Measurements from ENCODE around the gene CFAP299.
"Not testable (repeated sequence)": the region's sequence is repeated elsewhere in the genome, so short reads cannot be mapped to it uniquely, and the experiment has no call there.

The CFAP299 gene

GRCh38 chr4:80309294-80310004, 26.1 kb upstream of the CFAP299 start:
- TF ChIP-seq POLR2A (IDR thresholded peaks at IDR 0.05; ENCODE audit: low read depth, low read length): no peak
- DNase-seq (ENCODE audit: insufficient read length, low spot score) (peak; percentile 35), FAIRE-seq (peak; percentile 73)

GRCh38 chr4:80311130-80311529, 24.4 kb upstream of the CFAP299 start:
- no peak for DNase-seq (ENCODE audit: insufficient read length, low spot score)
- no peak for FAIRE-seq
- no peak for TF ChIP-seq POLR2A (IDR thresholded peaks at IDR 0.05; ENCODE audit: low read depth, low read length)

- FAIRE-seq: no peak
- TF ChIP-seq POLR2A (IDR thresholded peaks at IDR 0.05; ENCODE audit: low read depth, low read length): no peak
Measured at GRCh38 chr4:80312124-80312523, 23.4 kb upstream of the CFAP299 start.

GRCh38 chr4:80313627-80314026, 21.9 kb upstream of the CFAP299 start:
- DNase-seq (ENCODE audit: insufficient read length, low spot score) (no peak), FAIRE-seq (no peak)
- no peak for TF ChIP-seq POLR2A (IDR thresholded peaks at IDR 0.05; ENCODE audit: low read depth, low read length)

More at GRCh38 chr4:80312124-80312523, 23.4 kb upstream of the CFAP299 start:
- DNase-seq (ENCODE audit: insufficient read length, low spot score): no peak

- DNase-seq (ENCODE audit: insufficient read length, low spot score); FAIRE-seq: not testable (repeated sequence)
Measured at GRCh38 chr4:80315848-80316247, 19.7 kb upstream of the CFAP299 start.

GRCh38 chr4:80321341-80321740, 14.2 kb upstream of the CFAP299 start:
- no peak for TF ChIP-seq POLR2A (IDR thresholded peaks at IDR 0.05; ENCODE audit: low read depth, low read length)
- DNase-seq (ENCODE audit: insufficient read length, low spot score): no peak
- no peak for FAIRE-seq

GRCh38 chr4:80321776-80322175, 13.8 kb upstream of the CFAP299 start:
- DNase-seq (ENCODE audit: insufficient read length, low spot score) (no peak), FAIRE-seq (no peak)
- TF ChIP-seq POLR2A (IDR thresholded peaks at IDR 0.05; ENCODE audit: low read depth, low read length): no peak

- DNase-seq (ENCODE audit: insufficient read length, low spot score): no peak
- no peak for TF ChIP-seq POLR2A (IDR thresholded peaks at IDR 0.05; ENCODE audit: low read depth, low read length)
- FAIRE-seq: peak; percentile 91
Measured at GRCh38 chr4:80322716-80323115, 12.8 kb upstream of the CFAP299 start.

- FAIRE-seq: no peak
- no peak for TF ChIP-seq POLR2A (IDR thresholded peaks at IDR 0.05; ENCODE audit: low read depth, low read length)
- DNase-seq (ENCODE audit: insufficient read length, low spot score): no peak
Measured at GRCh38 chr4:80324171-80324570, 11.4 kb upstream of the CFAP299 start.

- TF ChIP-seq POLR2A (IDR thresholded peaks at IDR 0.05; ENCODE audit: low read depth, low read length): no peak
- FAIRE-seq (no peak), DNase-seq (ENCODE audit: insufficient read length, low spot score) (no peak)
Measured at GRCh38 chr4:80331693-80332092, 3.8 kb upstream of the CFAP299 start.

GRCh38 chr4:80333121-80333520, 2.4 kb upstream of the CFAP299 start:
- no peak for TF ChIP-seq POLR2A (IDR thresholded peaks at IDR 0.05; ENCODE audit: low read depth, low read length)
- no peak for DNase-seq (ENCODE audit: insufficient read length, low spot score)
- FAIRE-seq: no peak

- FAIRE-seq: no peak
- DNase-seq (ENCODE audit: insufficient read length, low spot score): no peak
- TF ChIP-seq POLR2A (IDR thresholded peaks at IDR 0.05; ENCODE audit: low read depth, low read length): no peak
Measured at GRCh38 chr4:80334568-80334967, 962 bp upstream of the CFAP299 start.

- no peak for DNase-seq (ENCODE audit: insufficient read length, low spot score)
- FAIRE-seq: no peak
- no peak for TF ChIP-seq POLR2A (IDR thresholded peaks at IDR 0.05; ENCODE audit: low read depth, low read length)
Measured at GRCh38 chr4:80335226-80335553, 340 bp upstream of the CFAP299 start.

GRCh38 chr4:80336582-80336981, 1.1 kb downstream of the CFAP299 start:
- DNase-seq (ENCODE audit: insufficient read length, low spot score) (peak; percentile 17), FAIRE-seq (peak; percentile 90)
- no peak for TF ChIP-seq POLR2A (IDR thresholded peaks at IDR 0.05; ENCODE audit: low read depth, low read length)

GRCh38 chr4:80340036-80340435, 4.5 kb downstream of the CFAP299 start:
- DNase-seq (ENCODE audit: insufficient read length, low spot score) (no peak), FAIRE-seq (no peak)
- no peak for TF ChIP-seq POLR2A (IDR thresholded peaks at IDR 0.05; ENCODE audit: low read depth, low read length)

- not testable (repeated sequence) for DNase-seq (ENCODE audit: insufficient read length, low spot score)
Measured at GRCh38 chr4:80342684-80343083, 7.2 kb downstream of the CFAP299 start.

More at GRCh38 chr4:80342684-80343083, 7.2 kb downstream of the CFAP299 start:
- FAIRE-seq: not testable (repeated sequence)

Data from H54 (cell line).